Measurements from ENCODE around the gene SLIT3. TPM values are rescaled to one million over a fixed set of nuclear protein-coding genes. Genes with fewer than 3 reads are reported as not detected.

The SLIT3 gene
- total and polyA plus RNA-seq, 8 donors: 1.2 to 24.5 (median 8.6) TPM

DNA sequence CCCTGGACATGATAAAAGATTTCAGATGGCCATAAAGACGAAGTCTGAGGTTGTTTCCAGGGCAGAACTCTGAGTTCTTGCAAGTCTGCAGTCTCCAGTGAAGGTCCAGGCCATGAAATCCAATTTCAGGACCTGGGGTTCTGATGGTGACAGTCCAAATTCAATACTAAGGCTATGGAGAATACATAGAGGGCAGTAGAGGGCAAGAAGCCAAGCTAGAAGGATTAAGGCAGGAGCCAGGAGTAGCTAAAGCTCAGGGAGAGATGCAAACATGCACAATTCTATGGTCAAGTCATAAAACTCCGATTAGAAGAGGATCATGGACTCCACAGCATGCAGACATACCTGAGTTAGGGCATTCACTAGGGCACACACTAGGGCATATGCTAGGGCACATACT lies 11.4 kb downstream of the SLIT3 start:
- Histone ChIP-seq H3K4me1 (peaks cover 0 to 29% (median 4%) of the 10 kb centered on the region in 4 donors), H3K27ac (no peak overlapping the region), H3K4me3 (no peak overlapping the region), H3K36me3 (no peaks in the 10 kb centered on the region), H3K9me3 (peaks cover 0 to 12% (median 5%) of the 10 kb centered on the region in 4 donors), H3K27me3 (no peaks in the 10 kb centered on the region)
- intact Hi-C loops (cut with DNase I; ENCODE audit: low total_unique reads): no loop called here
- WGBS, 5 donors: 64 to 82% (median 70%) methylated on average over 2 of the region's 2 CpGs
- TF ChIP-seq POLR2A (IDR thresholded peaks at IDR 0.05): no peak
- TF ChIP-seq, protein P1, sequence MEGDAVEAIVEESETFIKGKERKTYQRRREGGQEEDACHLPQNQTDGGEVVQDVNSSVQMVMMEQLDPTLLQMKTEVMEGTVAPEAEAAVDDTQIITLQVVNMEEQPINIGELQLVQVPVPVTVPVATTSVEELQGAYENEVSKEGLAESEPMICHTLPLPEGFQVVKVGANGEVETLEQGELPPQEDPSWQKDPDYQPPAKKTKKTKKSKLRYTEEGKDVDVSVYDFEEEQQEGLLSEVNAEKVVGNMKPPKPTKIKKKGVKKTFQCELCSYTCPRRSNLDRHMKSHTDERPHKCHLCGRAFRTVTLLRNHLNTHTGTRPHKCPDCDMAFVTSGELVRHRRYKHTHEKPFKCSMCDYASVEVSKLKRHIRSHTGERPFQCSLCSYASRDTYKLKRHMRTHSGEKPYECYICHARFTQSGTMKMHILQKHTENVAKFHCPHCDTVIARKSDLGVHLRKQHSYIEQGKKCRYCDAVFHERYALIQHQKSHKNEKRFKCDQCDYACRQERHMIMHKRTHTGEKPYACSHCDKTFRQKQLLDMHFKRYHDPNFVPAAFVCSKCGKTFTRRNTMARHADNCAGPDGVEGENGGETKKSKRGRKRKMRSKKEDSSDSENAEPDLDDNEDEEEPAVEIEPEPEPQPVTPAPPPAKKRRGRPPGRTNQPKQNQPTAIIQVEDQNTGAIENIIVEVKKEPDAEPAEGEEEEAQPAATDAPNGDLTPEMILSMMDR (IDR thresholded peaks at IDR 0.05): no peak
- TF ChIP-seq EP300 (IDR thresholded peaks at IDR 0.05): no peak
- TF ChIP-seq POLR2AphosphoS5 (IDR thresholded peaks at IDR 0.05): no peak
- DNase-seq: no peak

DNA sequence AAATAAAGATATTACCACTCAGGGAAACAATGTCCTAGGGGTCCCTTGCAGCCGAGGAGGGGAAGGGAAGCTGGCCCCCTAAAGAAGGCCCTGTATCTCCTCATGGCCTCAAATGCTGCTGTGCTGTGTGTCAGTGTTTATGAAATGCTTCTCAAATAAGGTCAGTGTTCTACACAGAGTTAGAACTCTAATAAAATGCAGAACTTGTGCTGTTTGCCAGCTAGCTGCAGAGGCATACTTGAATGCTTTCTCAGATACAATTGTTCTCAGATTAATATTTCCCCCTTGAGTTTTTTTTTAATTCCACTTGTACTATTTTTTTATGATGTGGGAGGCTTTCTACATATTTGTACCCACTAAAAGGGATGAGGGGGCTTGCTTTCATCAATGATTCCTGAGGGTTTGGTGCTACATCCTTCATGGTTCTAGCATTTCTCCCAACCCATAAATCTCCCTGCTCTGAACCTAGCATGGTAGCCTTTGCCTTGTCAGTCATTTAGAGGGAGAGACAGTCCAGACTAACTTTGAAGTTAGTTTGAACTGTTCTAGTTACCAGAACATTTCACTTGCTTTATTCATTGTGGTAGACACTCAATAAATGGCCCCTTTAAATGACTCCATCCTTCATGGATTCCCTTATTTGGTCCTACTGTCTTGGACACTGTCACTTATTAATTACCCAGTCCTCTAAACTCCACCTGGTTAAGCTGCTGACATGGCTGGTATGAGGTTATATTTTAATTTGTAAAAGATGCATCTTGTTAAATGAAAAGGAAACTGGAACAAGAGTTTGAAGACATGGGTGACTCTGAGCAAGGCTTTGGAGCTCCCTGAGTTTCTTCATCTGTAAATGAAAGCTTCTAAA lies 12.6 kb downstream of the SLIT3 start:
- WGBS, 5 donors: 58 to 64% (median 60%) methylated on average over 1 of the region's 1 CpG
- Histone ChIP-seq H3K27me3 (no peaks in the 10 kb centered on the region), H3K27ac (no peak overlapping the region), H3K4me3 (no peak overlapping the region), H3K36me3 (no peaks in the 10 kb centered on the region), H3K9me3 (peaks cover 0 to 12% (median 5%) of the 10 kb centered on the region in 4 donors), H3K4me1 (peaks cover 0 to 29% (median 4%) of the 10 kb centered on the region in 4 donors)
- no peak for DNase-seq
- intact Hi-C loops (cut with DNase I; ENCODE audit: low total_unique reads): no loop called here
- TF ChIP-seq, protein P1 (IDR thresholded peaks at IDR 0.05): no peak
- TF ChIP-seq POLR2A (IDR thresholded peaks at IDR 0.05) (no peak), POLR2AphosphoS5 (IDR thresholded peaks at IDR 0.05) (no peak), EP300 (IDR thresholded peaks at IDR 0.05) (no peak)

DNA sequence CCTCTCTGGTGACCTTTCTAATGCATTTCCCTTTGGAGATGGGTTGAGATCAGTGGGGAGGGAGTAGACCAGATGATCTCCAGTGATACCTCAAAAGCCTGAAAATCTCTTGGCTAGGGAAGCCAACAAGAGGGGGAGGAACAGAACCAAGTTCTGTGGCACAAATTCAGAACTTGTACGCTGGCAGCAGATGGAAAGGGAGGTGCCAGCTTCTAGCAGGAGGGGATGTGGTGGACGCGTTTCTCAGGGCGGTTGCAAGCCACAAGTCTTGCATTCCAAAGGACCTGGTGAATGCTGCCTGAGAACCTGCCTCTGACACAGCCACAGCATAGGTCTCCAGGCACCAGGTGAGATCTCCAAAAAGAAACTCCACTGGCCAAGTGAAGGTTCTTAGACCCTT lies 13.4 kb downstream of the SLIT3 start:
- no peaks in the 10 kb centered on the region for H3K36me3 ChIP-seq
- H3K27me3 ChIP-seq: no peaks in the 10 kb centered on the region
- peaks cover 0 to 12% (median 5%) of the 10 kb centered on the region in 4 donors for H3K9me3 ChIP-seq
- H3K4me3 ChIP-seq: no peak overlapping the region
- WGBS, 5 donors: 55 to 79% (median 75%) methylated on average over 4 of the region's 4 CpGs
- TF ChIP-seq EP300 (IDR thresholded peaks at IDR 0.05): no peak
- TF ChIP-seq POLR2AphosphoS5 (IDR thresholded peaks at IDR 0.05): no peak
- TF ChIP-seq POLR2A (IDR thresholded peaks at IDR 0.05): no peak
- TF ChIP-seq, protein P1 (IDR thresholded peaks at IDR 0.05): no peak
- H3K4me1 ChIP-seq: peaks cover 0 to 29% (median 4%) of the 10 kb centered on the region in 4 donors
- intact Hi-C loops (cut with DNase I; ENCODE audit: low total_unique reads): no loop called here
- no peak overlapping the region for H3K27ac ChIP-seq
- DNase-seq: no peak

DNA sequence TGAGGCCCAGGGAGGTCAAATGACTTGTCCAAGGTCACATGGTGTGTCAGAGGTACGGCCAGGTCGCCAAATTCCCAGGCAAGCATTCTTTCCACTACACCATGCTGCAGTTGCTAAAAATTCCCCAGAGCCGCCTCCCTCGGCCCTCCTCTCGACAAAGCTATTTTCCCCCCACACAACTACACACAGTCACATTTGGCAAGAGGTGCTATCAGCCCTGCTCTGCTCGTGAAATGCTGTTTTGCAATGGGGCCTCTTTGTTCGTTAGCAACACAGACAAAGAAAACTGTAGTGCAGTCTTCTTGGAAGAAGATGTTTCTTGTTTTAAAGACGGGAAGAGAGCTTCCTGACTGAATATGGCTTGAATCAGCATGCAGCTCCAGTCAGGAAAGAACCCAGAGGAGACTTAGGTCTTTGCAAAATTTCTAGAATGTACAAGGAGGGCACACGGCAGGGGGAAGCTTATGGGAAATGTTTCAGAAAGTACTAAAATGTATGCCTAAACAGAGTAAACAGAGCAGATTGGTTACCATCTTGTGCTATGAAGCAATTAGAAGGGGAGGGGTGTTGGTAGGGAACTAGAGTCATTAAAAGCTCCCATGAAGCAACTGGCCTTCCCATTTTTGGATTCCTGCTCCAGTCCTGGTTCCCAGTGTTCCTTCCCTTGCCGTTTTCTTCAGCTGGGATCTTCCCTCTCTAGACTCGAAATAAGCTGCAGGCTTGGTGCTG lies 14.2 kb downstream of the SLIT3 start:
- TF ChIP-seq, protein P1 (IDR thresholded peaks at IDR 0.05): no peak
- TF ChIP-seq EP300 (IDR thresholded peaks at IDR 0.05) (no peak), POLR2AphosphoS5 (IDR thresholded peaks at IDR 0.05) (no peak), POLR2A (IDR thresholded peaks at IDR 0.05) (no peak)
- Histone ChIP-seq H3K4me1 (peaks cover 0 to 29% (median 4%) of the 10 kb centered on the region in 4 donors), H3K27ac (peak overlapping the region in 1 of 5 donors; percentile 24), H3K36me3 (no peaks in the 10 kb centered on the region), H3K27me3 (no peaks in the 10 kb centered on the region), H3K9me3 (peaks cover 0 to 12% (median 5%) of the 10 kb centered on the region in 4 donors), H3K4me3 (no peak overlapping the region)
- 67 to 81% (median 76%) methylated on average over 11 of the region's 11 CpGs for WGBS, 5 donors
- intact Hi-C loops (cut with DNase I; ENCODE audit: low total_unique reads): no loop called here
- DNase-seq: peak in 1 of 2 donors; percentile 63

Data from stomach (tissue), 9 donors.